GM12878 (cell line): ENCODE results near the gene COL6A3. TPM values are rescaled to one million over a fixed set of nuclear protein-coding genes. Genes with fewer than 3 reads are reported as not detected.
"Not testable (repeated sequence)": the region's sequence is repeated elsewhere in the genome, so short reads cannot be mapped to it uniquely, and the experiment has no call there.

Source experiments
- ATAC-seq: fragments of 200-7000 bp; cut with Tn5 transposase; 3 replicates; pipeline ENCODE4 v1.9.1; 2020; ENCODE audit warnings: mild to moderate bottlenecking, moderate library complexity
- BruUV-seq: library from RNA; stranded (reverse); fragments of 400-500 nt; replicated peaks from 2 replicates; lab custom pipeline; 2021; lab: Mats Ljungman, UMichigan
- CTCF ChIA-PET: fragments of 300-600 bp; sonication (Branson Sonifier 250); formaldehyde crosslinking; extraction: SDS; loops from one replicate; lab custom pipeline; 2021; ENCODE audit warnings: inconsistent platforms; lab: Yijun Ruan, JAX
- POLR2A ChIA-PET: fragments of 350-600 bp; formaldehyde crosslinking; extraction: SDS; loops from one replicate; lab custom pipeline; 2021; ENCODE audit warnings: inconsistent platforms; lab: Charles Lee
- RAD21 ChIA-PET: fragments of 300-600 bp; sonication (Branson Sonifier 250); formaldehyde crosslinking; loops from one replicate; lab custom pipeline; 2023; ENCODE audit warnings: antibody characterized with exemption; ENCODE audit not compliant: unreplicated experiment; lab: Charles Lee
- SMC1A ChIA-PET: fragments of 300-600 bp; sonication (Branson Sonifier 250); formaldehyde crosslinking; loops from one replicate; lab custom pipeline; 2023; ENCODE audit not compliant: unreplicated experiment, uncharacterized antibody; lab: Charles Lee
- DNase-seq: peaks from one replicate; pipeline ENCODE4 v3.0.0-alpha.2; 2011; ENCODE audit warnings: low read depth, low spot score
- FAIRE-seq: peaks from 3 replicates; lab custom pipeline; 2011; peaks lifted over from hg19 to GRCh38; lab: Jason Lieb, UNC
- H2AFZ ChIP-seq: 2 replicates; pipeline ENCODE4 v1.6.0; 2011; ENCODE audit warnings: low read depth, low read length, control low read depth; ENCODE audit not compliant: control insufficient read depth
- H3K27ac ChIP-seq: 2 replicates; pipeline ENCODE4 v1.5.1; 2011; ENCODE audit warnings: control low read depth; ENCODE audit not compliant: control insufficient read depth, insufficient read depth
- H3K27me3 ChIP-seq, 2 experiments: replicated peaks in 1 of 2; 2 replicates each; pipeline versions ENCODE4 v1.6.0 to v1.6.1; 2011; ENCODE audit warnings: low read length in 1 of 2; ENCODE audit not compliant: control insufficient read depth in 2 of 2, insufficient read depth in 2 of 2
- H3K36me3 ChIP-seq, 2 experiments: 2 replicates each; pipeline ENCODE4 v1.5.1; 2011; ENCODE audit warnings: low read length in 1 of 2; ENCODE audit not compliant: control insufficient read depth in 2 of 2, insufficient read depth in 2 of 2
- H3K4me1 ChIP-seq: 2 replicates; pipeline ENCODE4 v1.6.1; 2011; ENCODE audit warnings: mild to moderate bottlenecking, low read length, moderate library complexity, mixed read lengths; ENCODE audit not compliant: control insufficient read depth, insufficient read depth
- H3K4me2 ChIP-seq: 2 replicates; pipeline ENCODE4 v1.6.0; 2011; ENCODE audit warnings: control low read depth; ENCODE audit not compliant: control insufficient read depth, insufficient read depth
- H3K4me3 ChIP-seq: fragments of 200-600 bp; sonication (generic); 2 replicates; pipeline ENCODE4 v1.5.1; 2016
- H3K79me2 ChIP-seq: 2 replicates; pipeline ENCODE4 v1.6.0; 2011; ENCODE audit warnings: low read length; ENCODE audit not compliant: control insufficient read depth, insufficient read depth
- H3K9ac ChIP-seq: 2 replicates; pipeline ENCODE4 v1.8.0; 2011; ENCODE audit warnings: low read length, control low read depth, mixed read lengths; ENCODE audit not compliant: control insufficient read depth, insufficient read depth
- H3K9me3 ChIP-seq: replicated peaks from 3 replicates; pipeline ENCODE4 v1.5.1; 2011; ENCODE audit warnings: mild to moderate bottlenecking, low read length; ENCODE audit not compliant: control insufficient read depth, insufficient read depth
- H4K20me1 ChIP-seq: 2 replicates; pipeline ENCODE4 v1.6.0; 2011; ENCODE audit not compliant: control insufficient read depth, insufficient read depth
- CHD2 ChIP-seq: IDR thresholded peaks from 2 replicates; pipeline ENCODE4 v1.6.1; 2011; ENCODE audit warnings: low read depth, low read length, improper control_type of control experiment, borderline replicate concordance
- DPF2 ChIP-seq: fragments of 450-650 bp; IDR thresholded peaks from 2 replicates; pipeline ENCODE4 v1.6.1; 2017; ENCODE audit warnings: mild to moderate bottlenecking
- EZH2 ChIP-seq: IDR thresholded peaks from 2 replicates; pipeline ENCODE4 v1.6.1; 2012; ENCODE audit warnings: low read depth, mild to moderate bottlenecking, control low read depth, inconsistent platforms, low read length, borderline replicate concordance; ENCODE audit not compliant: control insufficient read depth
- HDAC2 ChIP-seq: fragments of 200-600 bp; sonication (generic); IDR thresholded peaks from 2 replicates; pipeline ENCODE4 v1.6.1; 2017
- PBX3 ChIP-seq: IDR thresholded peaks from 2 replicates; pipeline ENCODE4 v1.6.1; 2011; ENCODE audit warnings: mild to moderate bottlenecking, low read depth, low read length, moderate library complexity; ENCODE audit not compliant: insufficient replicate concordance
- PML ChIP-seq: IDR thresholded peaks from 2 replicates; pipeline ENCODE4 v1.6.1; 2012; ENCODE audit warnings: low read length, inconsistent platforms
- TAF1 ChIP-seq: IDR thresholded peaks from 2 replicates; pipeline ENCODE4 v1.6.1; 2011; ENCODE audit warnings: mild to moderate bottlenecking, low read depth, low read length, borderline replicate concordance
- WGBS: methylation state at CpG from one replicate; pipeline ENCODE4 v1.1.6; 2016; ENCODE audit warnings: low lambda C conversion rate; ENCODE audit not compliant: insufficient replicate concordance, insufficient coverage; ENCODE audit errors: missing lambda C conversion rate; 5-methylcytosine and 5-hydroxymethylcytosine counted together
- in situ Hi-C: fragments of 300-500 bp; cut with MboI; formaldehyde crosslinking; loops from 9 replicates; pipeline ENCODE4 v1.14.3; 2018; ENCODE audit warnings: mixed read lengths
- intact Hi-C: fragments of 100-400 bp; cut with micrococcal nuclease; formaldehyde crosslinking; loops from one replicate; pipeline ENCODE4 v1.14.2; 2022; ENCODE audit not compliant: unreplicated experiment
- polyA plus RNA-seq, 11 experiments: library from polyadenylated mRNA; depleted of rRNA in 4 of 11; unstranded in 6 of 11; stranded (reverse) in 5 of 11; fragments of >200 nt; fragmentation: Nextera tagmentation in 4 of 11; fragmentation: Illumina TruSeq in 1 of 11; extraction: Ambion mirVana in 4 of 11; extraction: Trizol in 1 of 11; gene quantifications; 1 replicate in 1 of 11; 2 replicates in 10 of 11; pipeline versions ENCODE4 v1.2.1 to v1.2.3, GENCODE V29; 2011 to 2016; ENCODE audit warnings: inconsistent platforms in 2 of 11, missing spikeins in 2 of 11, low read depth in 1 of 11
- total RNA-seq, 4 experiments: library from RNA; depleted of rRNA in 3 of 4; stranded (reverse); fragments of >200 nt in 3 of 4; fragmentation: Illumina TruSeq in 1 of 4; extraction: Trizol in 1 of 4; gene quantifications; 2 replicates each; pipeline versions ENCODE4 v1.2.1 to v1.2.3, GENCODE V29; 2013 to 2021
- TF ChIP-seq, protein P1 (sequence below): IDR thresholded peaks from 2 replicates; pipeline ENCODE4 v1.6.1; 2012; ENCODE audit warnings: low read depth, low read length, improper control_type of control experiment
- TF ChIP-seq, protein P2 (sequence below): fragments of 450-650 bp; IDR thresholded peaks from 2 replicates; pipeline ENCODE4 v1.6.1; 2016; ENCODE audit warnings: mild to moderate bottlenecking, moderate library complexity, borderline replicate concordance
- TF ChIP-seq, protein P3 (sequence below): IDR thresholded peaks from 2 replicates; pipeline ENCODE4 v1.6.1; 2011; ENCODE audit warnings: low read depth, mild to moderate bottlenecking, low read length, moderate library complexity, borderline replicate concordance; ENCODE audit errors: extremely low read depth

Gene COL6A3
- total and polyA plus RNA-seq, 10 of the 15 experiments (the other 5 are each of a cell fraction or from before 2014, with no cell fraction given): 0.01 to 0.51 (median 0.09) TPM; not detected in 4

DNA sequence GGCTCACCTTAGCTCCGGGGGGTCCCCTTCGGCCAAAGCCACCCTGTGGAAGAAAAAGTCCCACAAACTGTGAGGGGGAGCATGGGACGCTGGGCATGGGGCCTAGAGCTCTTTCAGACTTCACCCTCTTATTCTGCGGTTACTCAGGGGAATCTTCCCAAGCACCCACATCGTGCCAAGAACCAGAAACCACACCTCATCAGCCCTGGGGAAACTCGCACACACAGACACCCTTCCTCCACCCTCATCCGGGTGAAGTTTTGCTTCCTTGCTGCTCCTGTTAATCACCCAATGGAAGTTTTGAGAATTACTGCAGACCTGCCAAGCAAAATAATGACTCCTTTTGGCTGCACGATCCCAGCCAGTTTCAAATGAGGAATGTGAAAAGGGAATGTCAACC, 59.1 kb downstream of the COL6A3 start (continued):
- TF ChIP-seq HDAC2: no peak
- no peak for TF ChIP-seq DPF2
- TF ChIP-seq PML: no peak
- no peak for TF ChIP-seq PBX3

GRCh38 chr2:237354172-237354571, 59.8 kb downstream of the COL6A3 start:
- H3K27me3 ChIP-seq, H3K4me1 ChIP-seq, SMC1A ChIA-PET, in situ Hi-C loops, H3K4me2 ChIP-seq, ATAC-seq, H4K20me1 ChIP-seq, H3K27ac ChIP-seq, H3K9me3 ChIP-seq, H2AFZ ChIP-seq, H3K79me2 ChIP-seq, POLR2A ChIA-PET, FAIRE-seq, H3K9ac ChIP-seq, H3K4me3 ChIP-seq, BruUV-seq, H3K36me3 ChIP-seq, CTCF ChIA-PET, DNase-seq, intact Hi-C loops, RAD21 ChIA-PET: not testable (repeated sequence)
- 30% methylated on average over 6 of the region's 6 CpGs for WGBS

DNA sequence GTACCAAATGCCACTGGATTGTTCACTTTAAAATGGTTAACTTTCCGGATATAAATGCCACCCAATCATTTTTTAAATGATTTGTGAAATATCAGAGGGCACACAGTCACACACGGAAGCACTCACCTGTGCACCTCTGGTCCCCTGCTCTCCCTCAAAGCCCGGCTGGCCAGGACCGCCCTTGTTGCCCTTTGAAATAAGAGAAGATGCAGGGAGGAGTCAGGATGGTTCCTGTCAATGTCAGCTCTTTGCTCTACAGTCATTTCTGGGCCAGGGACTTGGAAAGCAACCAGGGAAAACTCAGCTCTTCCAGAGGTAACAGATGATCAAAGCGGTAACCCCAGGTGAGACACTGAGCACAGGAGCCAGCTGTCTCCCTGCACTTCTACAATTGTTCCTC, 60.7 kb downstream of the COL6A3 start:
- intact Hi-C loops: no loop called here
- Histone ChIP-seq H3K9ac (no peak overlapping the region), H3K79me2 (no peaks in the 10 kb centered on the region), H3K27ac (no peak overlapping the region), H3K4me2 (no peak overlapping the region), H3K27me3 (peaks cover 5 to 9% of the 10 kb centered on the region in 2 experiments), H4K20me1 (no peaks in the 10 kb centered on the region), H3K9me3 (no peaks in the 10 kb centered on the region), H3K36me3 (no peaks in the 10 kb centered on the region), H3K4me1 (no peaks in the 10 kb centered on the region), H2AFZ (no peak overlapping the region), H3K4me3 (no peak overlapping the region)
- no TSS peak for BruUV-seq
- ChIA-PET POLR2A (no interaction called here), RAD21 (no interaction called here), SMC1A (no interaction called here), CTCF (no interaction called here)
- in situ Hi-C loops: no loop called here
- no peak for ATAC-seq
- DNase-seq: no peak
- WGBS: 32% methylated on average over 5 of the region's 5 CpGs
- no peak for FAIRE-seq
- TF ChIP-seq TAF1: no peak
- TF ChIP-seq CHD2: no peak
- TF ChIP-seq, protein P1, sequence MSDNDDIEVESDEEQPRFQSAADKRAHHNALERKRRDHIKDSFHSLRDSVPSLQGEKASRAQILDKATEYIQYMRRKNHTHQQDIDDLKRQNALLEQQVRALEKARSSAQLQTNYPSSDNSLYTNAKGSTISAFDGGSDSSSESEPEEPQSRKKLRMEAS: no peak
- TF ChIP-seq, protein P2, sequence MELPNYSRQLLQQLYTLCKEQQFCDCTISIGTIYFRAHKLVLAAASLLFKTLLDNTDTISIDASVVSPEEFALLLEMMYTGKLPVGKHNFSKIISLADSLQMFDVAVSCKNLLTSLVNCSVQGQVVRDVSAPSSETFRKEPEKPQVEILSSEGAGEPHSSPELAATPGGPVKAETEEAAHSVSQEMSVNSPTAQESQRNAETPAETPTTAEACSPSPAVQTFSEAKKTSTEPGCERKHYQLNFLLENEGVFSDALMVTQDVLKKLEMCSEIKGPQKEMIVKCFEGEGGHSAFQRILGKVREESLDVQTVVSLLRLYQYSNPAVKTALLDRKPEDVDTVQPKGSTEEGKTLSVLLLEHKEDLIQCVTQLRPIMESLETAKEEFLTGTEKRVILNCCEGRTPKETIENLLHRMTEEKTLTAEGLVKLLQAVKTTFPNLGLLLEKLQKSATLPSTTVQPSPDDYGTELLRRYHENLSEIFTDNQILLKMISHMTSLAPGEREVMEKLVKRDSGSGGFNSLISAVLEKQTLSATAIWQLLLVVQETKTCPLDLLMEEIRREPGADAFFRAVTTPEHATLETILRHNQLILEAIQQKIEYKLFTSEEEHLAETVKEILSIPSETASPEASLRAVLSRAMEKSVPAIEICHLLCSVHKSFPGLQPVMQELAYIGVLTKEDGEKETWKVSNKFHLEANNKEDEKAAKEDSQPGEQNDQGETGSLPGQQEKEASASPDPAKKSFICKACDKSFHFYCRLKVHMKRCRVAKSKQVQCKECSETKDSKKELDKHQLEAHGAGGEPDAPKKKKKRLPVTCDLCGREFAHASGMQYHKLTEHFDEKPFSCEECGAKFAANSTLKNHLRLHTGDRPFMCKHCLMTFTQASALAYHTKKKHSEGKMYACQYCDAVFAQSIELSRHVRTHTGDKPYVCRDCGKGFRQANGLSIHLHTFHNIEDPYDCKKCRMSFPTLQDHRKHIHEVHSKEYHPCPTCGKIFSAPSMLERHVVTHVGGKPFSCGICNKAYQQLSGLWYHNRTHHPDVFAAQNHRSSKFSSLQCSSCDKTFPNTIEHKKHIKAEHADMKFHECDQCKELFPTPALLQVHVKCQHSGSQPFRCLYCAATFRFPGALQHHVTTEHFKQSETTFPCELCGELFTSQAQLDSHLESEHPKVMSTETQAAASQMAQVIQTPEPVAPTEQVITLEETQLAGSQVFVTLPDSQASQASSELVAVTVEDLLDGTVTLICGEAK: no peak
- no peak for TF ChIP-seq EZH2
- TF ChIP-seq, protein P3, sequence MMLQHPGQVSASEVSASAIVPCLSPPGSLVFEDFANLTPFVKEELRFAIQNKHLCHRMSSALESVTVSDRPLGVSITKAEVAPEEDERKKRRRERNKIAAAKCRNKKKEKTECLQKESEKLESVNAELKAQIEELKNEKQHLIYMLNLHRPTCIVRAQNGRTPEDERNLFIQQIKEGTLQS: no peak
